Measurements from ENCODE around the gene LIX1L. TPM values are rescaled to one million over a fixed set of nuclear protein-coding genes. Genes with fewer than 3 reads are reported as not detected.

The LIX1L gene
- total and polyA plus RNA-seq, 2 donors (not counting 1 experiment from before 2014, with no cell fraction given), result 14.2 to 63.3 TPM

DNA sequence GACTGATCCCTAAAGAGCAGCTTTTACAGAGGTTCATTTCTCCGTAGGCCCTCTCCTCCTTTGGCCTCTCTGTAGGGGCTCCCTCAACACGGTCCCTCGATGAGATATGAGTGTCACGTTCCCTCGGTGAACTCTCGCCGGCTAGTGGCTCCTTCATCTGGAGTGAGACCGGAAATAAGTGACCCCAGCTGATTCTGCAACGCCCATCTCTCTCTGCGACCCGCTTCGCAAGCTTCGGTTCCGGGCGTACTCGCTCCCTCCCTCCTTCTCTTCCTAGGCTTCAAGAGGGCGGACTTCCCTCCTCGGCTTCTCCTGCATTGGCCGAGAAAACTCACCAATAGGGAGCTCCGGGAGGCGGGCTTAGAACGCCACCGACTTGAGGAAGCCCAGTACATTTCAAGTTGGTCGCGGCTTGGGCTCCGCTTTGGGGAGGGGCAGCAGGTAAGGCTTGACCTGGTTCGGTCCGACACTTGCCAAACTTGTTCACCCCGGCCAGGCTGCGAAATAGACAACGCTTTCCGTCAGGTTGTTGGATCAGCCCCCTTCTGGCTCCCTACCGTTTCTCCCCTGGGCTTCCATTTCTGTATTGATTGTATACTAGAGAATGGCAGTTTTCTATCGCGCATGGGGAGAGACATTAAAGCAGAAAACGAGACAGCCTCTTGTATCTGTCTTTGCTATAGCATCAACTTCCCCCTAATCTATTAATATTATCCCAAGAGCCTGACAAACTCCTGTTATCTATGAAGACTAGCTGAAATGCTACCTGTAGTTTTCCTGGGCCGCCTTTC is 6.7 kb upstream of the LIX1L start, which contains the start of the genes ANKRD34A and POLR3GL:
TSS of gene ANKRD34A (minus strand) at position 248 of the 791 bp plus-strand sequence. CDS start 2,816 bp downstream, outside the sequence.
TSS of gene POLR3GL (plus strand) at position 363 of the 791 bp plus-strand sequence. CDS start 10,176 bp downstream, outside the sequence.
- Histone ChIP-seq H3K4me3 (replicated peaks in 1 of 4; ENCODE audit: control extremely low read depth in 1 of 4, insufficient read depth in 1 of 4, low read depth in 3 of 4, low read length in 4 of 4) (peak within 1 kb of the TSS; percentile 65 to 92 (median 74)), H3K36me3 (ENCODE audit: control insufficient read depth, insufficient read depth, low read length) (peaks cover 1% of the 10 kb centered on the region), H4K20me1 (ENCODE audit: control insufficient read depth, extremely low read depth, insufficient read depth, low read length) (no peaks in the 10 kb centered on the region), H3K9me3 (ENCODE audit: control insufficient read depth, insufficient read depth, low read depth, low read length) (no peaks in the 10 kb centered on the region), H3K27me3 (ENCODE audit: control insufficient read depth, insufficient read depth, low read length) (no peaks in the 10 kb centered on the region), H2AFZ (ENCODE audit: low read length) (peak within 1 kb of the TSS; percentile 94), H3K79me2 (ENCODE audit: control insufficient read depth, insufficient read depth, low read length) (peaks cover 2% of the 10 kb centered on the region), H3K27ac (ENCODE audit: insufficient read depth, low read length) (peak within 1 kb of the TSS; percentile 87), H3K4me2 (ENCODE audit: extremely low read depth, insufficient read depth, low read length) (peak within 1 kb of the TSS; percentile 82), H3K9ac (ENCODE audit: insufficient read depth, low read length) (peak within 1 kb of the TSS; percentile 68), H3K4me1 (ENCODE audit: control insufficient read depth, extremely low read depth, insufficient read depth, low read length) (peaks cover 29% of the 10 kb centered on the region)
- TF ChIP-seq, protein P1, sequence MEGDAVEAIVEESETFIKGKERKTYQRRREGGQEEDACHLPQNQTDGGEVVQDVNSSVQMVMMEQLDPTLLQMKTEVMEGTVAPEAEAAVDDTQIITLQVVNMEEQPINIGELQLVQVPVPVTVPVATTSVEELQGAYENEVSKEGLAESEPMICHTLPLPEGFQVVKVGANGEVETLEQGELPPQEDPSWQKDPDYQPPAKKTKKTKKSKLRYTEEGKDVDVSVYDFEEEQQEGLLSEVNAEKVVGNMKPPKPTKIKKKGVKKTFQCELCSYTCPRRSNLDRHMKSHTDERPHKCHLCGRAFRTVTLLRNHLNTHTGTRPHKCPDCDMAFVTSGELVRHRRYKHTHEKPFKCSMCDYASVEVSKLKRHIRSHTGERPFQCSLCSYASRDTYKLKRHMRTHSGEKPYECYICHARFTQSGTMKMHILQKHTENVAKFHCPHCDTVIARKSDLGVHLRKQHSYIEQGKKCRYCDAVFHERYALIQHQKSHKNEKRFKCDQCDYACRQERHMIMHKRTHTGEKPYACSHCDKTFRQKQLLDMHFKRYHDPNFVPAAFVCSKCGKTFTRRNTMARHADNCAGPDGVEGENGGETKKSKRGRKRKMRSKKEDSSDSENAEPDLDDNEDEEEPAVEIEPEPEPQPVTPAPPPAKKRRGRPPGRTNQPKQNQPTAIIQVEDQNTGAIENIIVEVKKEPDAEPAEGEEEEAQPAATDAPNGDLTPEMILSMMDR (conservative IDR thresholded peaks at IDR 0.05 in 1 of 2, IDR thresholded peaks at IDR 0.05 in 1 of 2; ENCODE audit: low read depth in 1 of 2, low read length in 2 of 2), result peak in 1 of 2 donors; percentile 11
- no peak for TF ChIP-seq EZH2 (IDR thresholded peaks at IDR 0.05; ENCODE audit: low read length, missing control alignments)
- peak; percentile 92 to 93 for DNase-seq (ENCODE audit: low read depth in 2 of 2)

DNA sequence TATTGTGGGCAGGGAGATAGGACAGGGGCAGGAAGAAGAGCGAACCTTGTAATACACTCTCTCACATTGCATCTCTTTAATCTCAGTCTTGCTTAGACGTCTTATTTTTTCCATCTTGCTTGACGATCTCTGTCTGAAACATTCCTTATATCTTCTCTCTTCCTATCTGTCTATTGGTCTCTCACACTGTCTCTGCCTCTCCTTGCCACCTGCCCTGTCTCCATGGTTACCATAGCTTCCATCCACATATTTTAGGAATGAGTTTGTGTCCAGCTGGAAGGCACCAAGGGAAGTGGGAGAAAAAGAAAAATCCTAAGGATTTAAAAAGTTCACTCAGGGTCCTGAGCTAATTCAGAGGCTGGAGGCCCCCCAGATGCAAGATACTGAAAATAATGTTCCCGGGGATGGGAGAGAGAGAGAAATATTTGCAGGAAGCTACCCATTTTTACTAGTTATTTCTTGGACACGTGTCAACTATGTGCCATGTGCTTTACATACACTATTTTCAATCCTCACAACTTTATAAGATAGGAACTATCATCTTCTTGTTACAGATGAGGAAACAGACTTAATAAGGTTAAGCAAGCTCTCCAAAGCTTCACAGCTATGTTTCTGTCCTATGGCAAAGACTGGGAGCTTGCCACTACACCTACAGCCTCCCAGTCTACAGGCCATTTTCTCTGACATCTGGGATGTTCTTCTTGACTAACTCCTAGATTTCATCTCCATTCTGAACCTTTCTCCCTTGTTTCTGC is 5.6 kb upstream of the LIX1L start:
- Histone ChIP-seq H4K20me1 (ENCODE audit: control insufficient read depth, extremely low read depth, insufficient read depth, low read length) (no peaks in the 10 kb centered on the region), H3K4me2 (ENCODE audit: extremely low read depth, insufficient read depth, low read length) (peak overlapping the region; percentile 82), H3K9me3 (ENCODE audit: control insufficient read depth, insufficient read depth, low read depth, low read length) (no peaks in the 10 kb centered on the region), H3K79me2 (ENCODE audit: control insufficient read depth, insufficient read depth, low read length) (peaks cover 2% of the 10 kb centered on the region), H3K4me1 (ENCODE audit: control insufficient read depth, extremely low read depth, insufficient read depth, low read length) (peaks cover 29% of the 10 kb centered on the region), H3K27me3 (ENCODE audit: control insufficient read depth, insufficient read depth, low read length) (no peaks in the 10 kb centered on the region), H3K9ac (ENCODE audit: insufficient read depth, low read length) (peak overlapping the region; percentile 36), H2AFZ (ENCODE audit: low read length) (peak overlapping the region; percentile 89), H3K27ac (ENCODE audit: insufficient read depth, low read length) (peak overlapping the region; percentile 87), H3K4me3 (replicated peaks in 1 of 4; ENCODE audit: control extremely low read depth in 1 of 4, insufficient read depth in 1 of 4, low read depth in 3 of 4, low read length in 4 of 4) (peak overlapping the region; percentile 65 to 92 (median 74)), H3K36me3 (ENCODE audit: control insufficient read depth, insufficient read depth, low read length) (peaks cover 1% of the 10 kb centered on the region)
- no peak for TF ChIP-seq EZH2 (IDR thresholded peaks at IDR 0.05; ENCODE audit: low read length, missing control alignments)
- TF ChIP-seq, protein P1 (conservative IDR thresholded peaks at IDR 0.05 in 1 of 2, IDR thresholded peaks at IDR 0.05 in 1 of 2; ENCODE audit: low read depth in 1 of 2, low read length in 2 of 2), result no peak
- peak in 1 of 2 donors; percentile 80 for DNase-seq (ENCODE audit: low read depth in 2 of 2)
